ENCODE results near the gene SLC22A7.

GRCh38 chr6:43296780-43297497 is 1.1 kb upstream of the SLC22A7 start:
- TF ChIP-seq EZH2 (IDR thresholded peaks at IDR 0.05; ENCODE audit: insufficient read depth, poor library complexity, severe bottlenecking) (no peak), EZH2phosphoT487 (IDR thresholded peaks at IDR 0.05; ENCODE audit: insufficient read depth, low read depth) (no peak)
